ENCODE measurements around the gene OBP2A. TPM values are rescaled to one million over a fixed set of nuclear protein-coding genes. Genes with fewer than 3 reads are reported as not detected.

OBP2A gene
- total RNA-seq, 1 donor = not detected

- TF ChIP-seq CTCF (IDR thresholded peaks at IDR 0.05; ENCODE audit: insufficient read depth, low read depth, low read length) = no peak
- no peak for DNase-seq (ENCODE audit: low read depth)
- H3K4me3 ChIP-seq (ENCODE audit: low read depth, low read length) = no peak overlapping the region
Measured at GRCh38 chr9:135568026-135568425, 22.1 kb downstream of the OBP2A start.

- no peak for TF ChIP-seq CTCF (IDR thresholded peaks at IDR 0.05; ENCODE audit: insufficient read depth, low read depth, low read length)
- DNase-seq (ENCODE audit: low read depth) = no peak
- no peak overlapping the region for H3K4me3 ChIP-seq (ENCODE audit: low read depth, low read length)
Measured at GRCh38 chr9:135570456-135570855, 24.5 kb downstream of the OBP2A start.

GRCh38 chr9:135572233-135572632 lies 26.3 kb downstream of the OBP2A start:
- TF ChIP-seq CTCF (IDR thresholded peaks at IDR 0.05; ENCODE audit: insufficient read depth, low read depth, low read length) = no peak
- DNase-seq (ENCODE audit: low read depth) = no peak
- no peak overlapping the region for H3K4me3 ChIP-seq (ENCODE audit: low read depth, low read length)

GRCh38 chr9:135573124-135573523 lies 27.2 kb downstream of the OBP2A start:
- no peak overlapping the region for H3K4me3 ChIP-seq (ENCODE audit: low read depth, low read length)
- no peak for DNase-seq (ENCODE audit: low read depth)
- TF ChIP-seq CTCF (IDR thresholded peaks at IDR 0.05; ENCODE audit: insufficient read depth, low read depth, low read length) = no peak

GRCh38 chr9:135574331-135574730 lies 28.4 kb downstream of the OBP2A start:
- no peak overlapping the region for H3K4me3 ChIP-seq (ENCODE audit: low read depth, low read length)

GRCh38 chr9:135574943-135575342 lies 29.0 kb downstream of the OBP2A start:
- no peak for DNase-seq (ENCODE audit: low read depth)
- TF ChIP-seq CTCF (IDR thresholded peaks at IDR 0.05; ENCODE audit: insufficient read depth, low read depth, low read length) = no peak
- no peak overlapping the region for H3K4me3 ChIP-seq (ENCODE audit: low read depth, low read length)

More at GRCh38 chr9:135574331-135574730, 28.4 kb downstream of the OBP2A start:
- no peak for TF ChIP-seq CTCF (IDR thresholded peaks at IDR 0.05; ENCODE audit: insufficient read depth, low read depth, low read length)
- no peak for DNase-seq (ENCODE audit: low read depth)

GRCh38 chr9:135575995-135576631 lies 30.2 kb downstream of the OBP2A start:
- H3K4me3 ChIP-seq (ENCODE audit: low read depth, low read length) = no peak overlapping the region
- DNase-seq (ENCODE audit: low read depth) = no peak
- TF ChIP-seq CTCF (IDR thresholded peaks at IDR 0.05; ENCODE audit: insufficient read depth, low read depth, low read length) = no peak
